Astrocyte of the spinal cord (primary cell): ENCODE measurements around the gene SHANK3.

Experiments used
- DNase-seq: peaks from one replicate; pipeline ENCODE4 v3.0.0; 2011; ENCODE audit warnings: low read depth, low spot score
- H3K4me3 ChIP-seq: 2 replicates; pipeline ENCODE4 v1.5.1; 2011; ENCODE audit warnings: low read depth, mild to moderate bottlenecking, low read length, moderate library complexity
- CTCF ChIP-seq: IDR thresholded peaks from 2 replicates; pipeline ENCODE4 v1.5.1; 2012; ENCODE audit warnings: low read depth, mild to moderate bottlenecking, low read length, inconsistent platforms
- in situ Hi-C: cut with HindIII; loops from 2 replicates; pipeline ENCODE4 v1.10.0; 2017; ENCODE audit warnings: low sequenced_read_pairs

Gene SHANK3

DNA sequence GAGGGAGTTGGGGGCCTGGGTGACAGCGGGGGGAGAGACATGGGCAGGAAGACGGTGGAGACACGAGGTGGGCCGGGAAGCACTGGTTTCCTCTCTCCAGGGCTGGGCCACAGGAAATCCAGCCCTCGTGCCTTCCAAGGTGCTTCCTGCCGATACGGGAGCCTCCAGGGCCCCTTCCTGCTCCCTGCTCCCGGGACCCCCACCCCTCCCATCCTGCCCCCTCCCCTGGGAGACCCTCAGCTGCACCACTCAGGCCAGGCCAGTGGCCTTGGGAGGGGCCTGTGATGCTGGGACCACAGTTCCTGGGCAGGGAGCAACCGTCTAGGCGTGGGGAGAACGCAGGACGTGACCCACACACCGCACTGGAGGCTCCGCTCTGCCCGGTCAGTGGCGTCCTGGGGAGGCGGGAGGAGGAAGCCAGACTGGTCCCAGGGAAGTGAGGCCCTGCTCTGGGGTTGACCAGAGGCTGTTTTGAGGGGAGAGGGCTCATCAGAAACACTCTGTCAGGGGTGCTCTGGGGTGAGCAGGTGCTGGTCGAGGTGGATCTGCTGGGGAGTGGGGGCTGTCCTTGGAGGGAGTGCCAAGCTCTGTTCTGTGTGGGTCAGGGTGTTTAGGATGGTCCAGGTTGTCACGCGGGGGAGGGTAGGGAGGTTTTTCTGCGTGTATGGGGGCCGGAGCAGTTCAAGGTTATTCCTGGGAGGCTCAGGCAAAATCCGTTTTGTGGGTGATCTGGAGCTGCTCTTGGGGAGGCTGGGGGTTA lies at the start of gene SHANK3:
Gene SHANK3, plus strand, starts transcription at position 353 of the 760 bp plus-strand sequence.
- in situ Hi-C loops = no loop called here
- no peak within 1 kb of the TSS for H3K4me3 ChIP-seq
- TF ChIP-seq CTCF = no peak
- DNase-seq = no peak

GRCh38 chr22:50624347-50625130 lies 48.1 kb upstream of the SHANK3 start:
- TF ChIP-seq CTCF = no peak
- in situ Hi-C loops = no loop called here
- no peak overlapping the region for H3K4me3 ChIP-seq
- DNase-seq = no peak

DNA sequence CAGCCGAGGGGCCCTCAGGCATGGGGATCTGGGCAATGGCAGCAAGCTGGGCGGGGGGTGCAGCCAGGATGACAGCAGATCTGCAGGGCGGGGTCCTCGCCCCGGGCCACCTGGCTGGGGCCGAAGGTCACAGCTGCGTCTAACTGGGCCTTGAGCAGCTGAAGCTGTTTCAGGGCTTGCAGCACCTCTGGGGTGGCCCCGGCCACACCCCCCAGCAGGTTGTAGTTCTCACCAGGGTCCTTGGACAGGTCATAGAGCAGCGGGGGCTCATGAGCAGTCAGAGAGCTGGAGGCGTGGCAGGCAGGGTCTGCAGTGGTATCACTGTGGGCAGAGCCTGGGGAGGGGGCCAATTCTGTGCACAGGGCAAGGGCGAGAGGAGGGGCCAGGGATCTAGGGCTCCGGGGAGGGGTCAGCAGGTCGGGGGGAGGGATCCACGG lies 47.5 kb upstream of the SHANK3 start:
- no peak overlapping the region for H3K4me3 ChIP-seq
- DNase-seq = no peak
- in situ Hi-C loops = no loop called here
- TF ChIP-seq CTCF = no peak

GRCh38 chr22:50625568-50626313 lies 46.9 kb upstream of the SHANK3 start:
- in situ Hi-C loops = no loop called here
- TF ChIP-seq CTCF = no peak
- no peak overlapping the region for H3K4me3 ChIP-seq
- no peak for DNase-seq

- DNase-seq = no peak
- H3K4me3 ChIP-seq = no peak overlapping the region
- in situ Hi-C loops = no loop called here
- no peak for TF ChIP-seq CTCF
These were observed 46.2 kb upstream of the SHANK3 start for GRCh38 chr22:50626314-50626849.
